Spleen (tissue), 7 donors: ENCODE data around the gene OSBPL10.

Source experiments
- POLR2AphosphoS5 ChIP-seq, 3 donors: sonication (generic); formaldehyde crosslinking; IDR thresholded peaks; one replicate each; pipeline ENCODE4 v1.5.1; 2017; ENCODE audit warnings: antibody characterized with exemption in 3 of 3
- TF ChIP-seq, protein P1 (sequence below), 11 experiments: fragments of 200-600 bp in 7 of 11; fragments of 450-650 bp in 4 of 11; sonication (generic) in 4 of 11; IDR thresholded peaks in 8 of 11; conservative IDR thresholded peaks in 3 of 11; 1 replicate in 7 of 11; 2 replicates in 4 of 11; pipeline versions ENCODE4 v1.4.0 to v1.8.0; 2016 to 2021; ENCODE audit warnings: antibody characterized with exemption in 11 of 11, inconsistent platforms in 4 of 11, mild to moderate bottlenecking in 1 of 11
- donor health status: DM: no; HTN: no; CAD: no; lungs with moderate emphysema.
- donor health status: DM: no; HTN: no; CAD: no.
- donor health status: DM: no; HTN: no; CAD: no.

DNA sequence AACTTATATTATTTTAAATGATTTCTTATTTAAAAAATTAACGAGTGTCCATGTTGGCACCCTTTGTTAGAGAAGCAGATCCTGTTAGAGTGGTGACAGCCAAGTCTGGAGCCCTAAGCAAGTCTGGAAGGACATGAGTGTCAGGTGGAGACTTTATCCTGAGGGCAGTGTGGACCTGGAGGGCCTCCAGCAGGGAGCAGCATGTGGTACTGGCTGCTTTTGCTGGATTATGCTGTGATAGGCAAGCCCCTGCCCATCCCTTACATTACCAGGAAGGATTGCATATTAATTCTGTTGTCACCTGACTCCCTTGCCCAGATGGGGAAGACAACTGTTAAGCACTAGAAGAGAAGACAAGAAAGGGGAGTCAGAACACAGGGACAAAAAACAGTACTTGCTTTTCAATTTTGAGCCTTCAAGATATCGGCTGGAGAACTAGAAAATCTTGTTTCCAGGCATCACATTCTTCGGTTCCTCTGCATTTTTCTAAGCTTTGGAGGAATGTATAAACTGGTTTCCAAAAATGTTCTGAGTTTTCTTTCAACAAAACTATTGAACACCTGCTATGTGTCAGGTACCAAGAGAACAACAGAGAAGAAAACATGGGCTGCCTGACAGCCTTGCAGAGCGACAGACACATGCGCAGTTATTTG, 23.2 kb upstream of the OSBPL10 start:
- TF ChIP-seq, protein P1, sequence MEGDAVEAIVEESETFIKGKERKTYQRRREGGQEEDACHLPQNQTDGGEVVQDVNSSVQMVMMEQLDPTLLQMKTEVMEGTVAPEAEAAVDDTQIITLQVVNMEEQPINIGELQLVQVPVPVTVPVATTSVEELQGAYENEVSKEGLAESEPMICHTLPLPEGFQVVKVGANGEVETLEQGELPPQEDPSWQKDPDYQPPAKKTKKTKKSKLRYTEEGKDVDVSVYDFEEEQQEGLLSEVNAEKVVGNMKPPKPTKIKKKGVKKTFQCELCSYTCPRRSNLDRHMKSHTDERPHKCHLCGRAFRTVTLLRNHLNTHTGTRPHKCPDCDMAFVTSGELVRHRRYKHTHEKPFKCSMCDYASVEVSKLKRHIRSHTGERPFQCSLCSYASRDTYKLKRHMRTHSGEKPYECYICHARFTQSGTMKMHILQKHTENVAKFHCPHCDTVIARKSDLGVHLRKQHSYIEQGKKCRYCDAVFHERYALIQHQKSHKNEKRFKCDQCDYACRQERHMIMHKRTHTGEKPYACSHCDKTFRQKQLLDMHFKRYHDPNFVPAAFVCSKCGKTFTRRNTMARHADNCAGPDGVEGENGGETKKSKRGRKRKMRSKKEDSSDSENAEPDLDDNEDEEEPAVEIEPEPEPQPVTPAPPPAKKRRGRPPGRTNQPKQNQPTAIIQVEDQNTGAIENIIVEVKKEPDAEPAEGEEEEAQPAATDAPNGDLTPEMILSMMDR (IDR thresholded peaks at IDR 0.05 in 8 of 11, conservative IDR thresholded peaks at IDR 0.05 in 3 of 11): no peak
- TF ChIP-seq POLR2AphosphoS5 (IDR thresholded peaks at IDR 0.05): no peak
